ENCODE data around the gene ERGIC3. TPM values are rescaled to one million over a fixed set of nuclear protein-coding genes. Genes with fewer than 3 reads are reported as not detected.
A peak's percentile ranks its signal among the peaks of the same experiment; 100 is the strongest.

ERGIC3 gene
- total RNA-seq, 4 donors from 2014 or later = 121 to 260 (median 189) TPM

DNA sequence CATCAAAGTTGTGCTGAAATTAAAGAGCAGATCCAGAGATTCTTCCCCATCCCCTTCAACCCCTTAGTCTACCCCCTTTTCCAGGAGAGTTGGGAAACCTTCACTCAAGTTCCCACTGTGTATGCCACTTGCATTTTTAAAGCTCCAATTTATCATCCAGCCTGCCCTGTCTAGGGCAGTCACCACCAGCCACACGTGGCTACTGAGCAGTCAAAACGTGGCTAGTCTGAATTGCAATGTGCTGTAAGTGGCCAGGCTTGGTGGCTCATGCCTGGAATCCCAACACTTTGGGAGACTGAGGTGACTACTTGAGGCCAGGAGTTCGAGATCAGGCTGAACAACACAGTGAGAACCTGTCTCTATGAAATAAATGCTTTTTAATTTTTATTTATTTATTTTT, 34.9 kb downstream of the ERGIC3 start:
- Histone ChIP-seq H3K36me3 (no peaks in the 10 kb centered on the region), H3K4me1 (peaks cover 0 to 13% (median 0%) of the 10 kb centered on the region in 3 donors), H3K9me3 (peaks cover 0 to 13% (median 11%) of the 10 kb centered on the region in 3 donors), H3K27me3 (no peaks in the 10 kb centered on the region), H3K4me3 (no peak overlapping the region), H3K27ac (peak overlapping the region in 1 of 4 donors; percentile 54)
- intact Hi-C loops (cut with DNase I) = no loop called here
- 50 to 53% methylated on average over 2 to 3 of the region's 3 CpGs for WGBS, 2 donors
- TF ChIP-seq POLR2A (IDR thresholded peaks at IDR 0.05) = no peak
- TF ChIP-seq, protein P1, sequence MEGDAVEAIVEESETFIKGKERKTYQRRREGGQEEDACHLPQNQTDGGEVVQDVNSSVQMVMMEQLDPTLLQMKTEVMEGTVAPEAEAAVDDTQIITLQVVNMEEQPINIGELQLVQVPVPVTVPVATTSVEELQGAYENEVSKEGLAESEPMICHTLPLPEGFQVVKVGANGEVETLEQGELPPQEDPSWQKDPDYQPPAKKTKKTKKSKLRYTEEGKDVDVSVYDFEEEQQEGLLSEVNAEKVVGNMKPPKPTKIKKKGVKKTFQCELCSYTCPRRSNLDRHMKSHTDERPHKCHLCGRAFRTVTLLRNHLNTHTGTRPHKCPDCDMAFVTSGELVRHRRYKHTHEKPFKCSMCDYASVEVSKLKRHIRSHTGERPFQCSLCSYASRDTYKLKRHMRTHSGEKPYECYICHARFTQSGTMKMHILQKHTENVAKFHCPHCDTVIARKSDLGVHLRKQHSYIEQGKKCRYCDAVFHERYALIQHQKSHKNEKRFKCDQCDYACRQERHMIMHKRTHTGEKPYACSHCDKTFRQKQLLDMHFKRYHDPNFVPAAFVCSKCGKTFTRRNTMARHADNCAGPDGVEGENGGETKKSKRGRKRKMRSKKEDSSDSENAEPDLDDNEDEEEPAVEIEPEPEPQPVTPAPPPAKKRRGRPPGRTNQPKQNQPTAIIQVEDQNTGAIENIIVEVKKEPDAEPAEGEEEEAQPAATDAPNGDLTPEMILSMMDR (IDR thresholded peaks at IDR 0.05) = no peak
- DNase-seq = no peak

GRCh38 chr20:35578469-35578868, 36.6 kb downstream of the ERGIC3 start:
- 83% methylated on average over 6 to 8 of the region's 8 CpGs for WGBS, 2 donors
- H3K36me3 ChIP-seq = no peaks in the 10 kb centered on the region
- no peak for DNase-seq
- no peaks in the 10 kb centered on the region for H3K27me3 ChIP-seq
- peaks cover 0 to 14% (median 0%) of the 10 kb centered on the region in 3 donors for H3K4me1 ChIP-seq
- no peak overlapping the region for H3K4me3 ChIP-seq
- no peaks in the 10 kb centered on the region for H3K9me3 ChIP-seq
- TF ChIP-seq, protein P1 (IDR thresholded peaks at IDR 0.05) = no peak
- no peak for TF ChIP-seq POLR2A (IDR thresholded peaks at IDR 0.05)
- no peak overlapping the region for H3K27ac ChIP-seq
- intact Hi-C loops (cut with DNase I) = no loop called here

DNA sequence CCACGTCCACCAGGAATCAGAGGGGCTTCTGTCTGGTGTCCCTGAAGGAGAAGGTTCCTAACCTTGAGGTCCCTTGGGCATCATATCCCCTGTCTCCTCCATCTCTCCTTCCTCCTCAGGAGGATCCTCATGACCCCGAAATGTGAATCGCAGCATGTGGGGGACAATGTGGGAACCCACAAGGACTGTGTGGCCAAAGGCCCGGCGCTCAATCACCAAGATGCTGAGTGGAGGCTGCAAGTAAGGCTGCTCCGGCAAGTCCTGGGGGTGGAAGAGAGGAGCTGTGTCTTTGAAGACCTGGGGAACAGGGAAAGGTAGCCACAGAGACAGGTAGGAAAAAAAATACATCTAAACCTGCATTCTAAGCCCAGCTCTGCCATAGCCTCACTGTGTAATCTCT, 37.3 kb downstream of the ERGIC3 start:
- DNase-seq = no peak
- H3K4me1 ChIP-seq = peaks cover 0 to 21% (median 6%) of the 10 kb centered on the region in 3 donors
- H3K4me3 ChIP-seq = no peak overlapping the region
- no peaks in the 10 kb centered on the region for H3K36me3 ChIP-seq
- TF ChIP-seq POLR2A (IDR thresholded peaks at IDR 0.05) = no peak
- TF ChIP-seq, protein P1 (IDR thresholded peaks at IDR 0.05) = no peak
- WGBS, 2 donors = 80 to 97% methylated on average over 5 to 6 of the region's 6 CpGs
- no peaks in the 10 kb centered on the region for H3K27me3 ChIP-seq
- no peaks in the 10 kb centered on the region for H3K9me3 ChIP-seq
- intact Hi-C loops (cut with DNase I) = no loop called here
- no peak overlapping the region for H3K27ac ChIP-seq

DNA sequence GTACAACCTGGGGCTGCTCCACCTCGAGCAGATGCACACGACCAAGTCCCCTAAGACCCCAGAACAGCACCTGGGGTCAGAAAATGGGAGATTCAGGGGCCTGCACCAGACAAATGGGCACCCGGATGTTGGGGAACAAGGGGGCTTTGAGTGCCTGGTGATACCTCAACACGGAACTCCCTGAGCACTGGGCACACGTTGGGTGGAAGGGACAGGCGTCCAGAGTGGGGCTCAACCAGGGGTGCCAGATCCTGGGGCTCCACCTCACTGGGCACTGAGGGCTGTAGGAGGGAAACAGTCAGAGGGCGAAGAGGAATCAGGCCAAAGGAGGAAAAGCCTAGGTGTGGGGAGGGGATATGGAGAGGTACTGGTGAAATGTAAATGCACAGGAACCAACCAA, 40.3 kb downstream of the ERGIC3 start:
- Histone ChIP-seq H3K27me3 (no peaks in the 10 kb centered on the region), H3K4me1 (peaks cover 0 to 19% (median 9%) of the 10 kb centered on the region in 3 donors), H3K9me3 (no peaks in the 10 kb centered on the region), H3K36me3 (no peaks in the 10 kb centered on the region), H3K4me3 (no peak overlapping the region), H3K27ac (no peak overlapping the region)
- no peak for DNase-seq
- intact Hi-C loops (cut with DNase I) = no loop called here
- 84 to 88% methylated on average over 2 to 5 of the region's 7 CpGs for WGBS, 2 donors
- no peak for TF ChIP-seq POLR2A (IDR thresholded peaks at IDR 0.05)

GRCh38 chr20:35582741-35583404, 41.0 kb downstream of the ERGIC3 start:
- WGBS, 2 donors = 92 to 94% methylated on average over 8 to 10 of the region's 12 CpGs
- intact Hi-C loops (cut with DNase I) = no loop called here

More at GRCh38 chr20:35582741-35583404, 41.0 kb downstream of the ERGIC3 start:
- DNase-seq = no peak
- no peaks in the 10 kb centered on the region for H3K27me3 ChIP-seq
- TF ChIP-seq POLR2A (IDR thresholded peaks at IDR 0.05) = no peak
- TF ChIP-seq, protein P1 (IDR thresholded peaks at IDR 0.05) = no peak
- H3K4me1 ChIP-seq = peaks cover 0 to 19% (median 9%) of the 10 kb centered on the region in 3 donors
- H3K27ac ChIP-seq = no peak overlapping the region
- H3K36me3 ChIP-seq = no peaks in the 10 kb centered on the region
- H3K9me3 ChIP-seq = no peaks in the 10 kb centered on the region
- no peak overlapping the region for H3K4me3 ChIP-seq

Measured in esophagus squamous epithelium (tissue), 5 donors.